ENCODE measurements around the gene EEIG1. TPM values are rescaled to one million over a fixed set of nuclear protein-coding genes. Genes with fewer than 3 reads are reported as not detected.

EEIG1 gene
- total and polyA plus RNA-seq, 2 experiments from 2014 or later = 11.2 to 22.4 TPM

GRCh38 chr9:127963359-127964064 is 17.3 kb downstream of the EEIG1 start:
- Mint-ChIP-seq H3K4me3 (no peak overlapping the region), H3K27ac (peak overlapping the region; percentile 44), H3K27me3 (ENCODE audit: insufficient read depth, low read depth, poor library complexity) (peaks cover 17% of the 10 kb centered on the region), H3K4me1 (peaks cover 71% of the 10 kb centered on the region), H3K9me3 (no peaks in the 10 kb centered on the region), H3K36me3 (ENCODE audit: low read depth) (peaks cover 2% of the 10 kb centered on the region; the same call in 1 of the 3 replicates)
- Histone ChIP-seq H3K36me3 (ENCODE audit: insufficient read depth) (no peaks in the 10 kb centered on the region), H3K9me2 (ENCODE audit: insufficient read depth) (no peaks in the 10 kb centered on the region), H3K4me1 (ENCODE audit: insufficient read depth) (peaks cover 21% of the 10 kb centered on the region), H3K4me3 (no peak overlapping the region), H4K20me1 (replicated peaks; ENCODE audit: insufficient read depth) (peaks cover 22% of the 10 kb centered on the region), H3F3A (replicated peaks; ENCODE audit: low read depth) (0 out of 2 replicates have a peak, but pooled peaks cover 5% of the 10 kb centered on the region), H3K27me3 (ENCODE audit: insufficient read depth) (no peaks in the 10 kb centered on the region), H3K27ac (ENCODE audit: low read depth) (0 out of 2 replicates have a peak overlapping the region, but pooled peaks have one; percentile 26), H2AFZ (no peak overlapping the region), H3K79me2 (replicated peaks; ENCODE audit: insufficient read depth) (peaks cover 99% of the 10 kb centered on the region), H3K4me2 (no peak overlapping the region)
- no peak for TF ChIP-seq CTCF (conservative IDR thresholded peaks at IDR 0.05; ENCODE audit: low read depth in 2 of 2)
- no peak for TF ChIP-seq CREB1 (CRISPR knock-in tag; IDR thresholded peaks at IDR 0.05; ENCODE audit: low read depth)
- TF ChIP-seq JUNB (IDR thresholded peaks at IDR 0.05; ENCODE audit: unreplicated experiment) = no peak
- no peak for TF ChIP-seq EZH2 (IDR thresholded peaks at IDR 0.05; ENCODE audit: low read depth, unreplicated experiment)
- ATAC-seq (no peak), DNase-seq (ENCODE audit: low spot score) (no peak)

- H2AFZ ChIP-seq = no peak overlapping the region
- H3K4me3 ChIP-seq = no peak overlapping the region
- Mint-ChIP-seq H3K36me3 (ENCODE audit: low read depth) (peaks cover 2% of the 10 kb centered on the region; the same call in 1 of the 3 replicates), H3K27ac (no peak overlapping the region; the same call in 1 of the 2 replicates), H3K27me3 (ENCODE audit: insufficient read depth, low read depth, poor library complexity) (peaks cover 17% of the 10 kb centered on the region), H3K9me3 (no peaks in the 10 kb centered on the region), H3K4me3 (no peak overlapping the region), H3K4me1 (peaks cover 66% of the 10 kb centered on the region)
- TF ChIP-seq POLR2AphosphoS5 (IDR thresholded peaks at IDR 0.05; ENCODE audit: low read depth) (no peak), JUNB (IDR thresholded peaks at IDR 0.05; ENCODE audit: unreplicated experiment) (no peak), ZNF462 (CRISPR knock-in tag; IDR thresholded peaks at IDR 0.05) (no peak), CTCF (conservative IDR thresholded peaks at IDR 0.05; ENCODE audit: low read depth in 2 of 2) (no peak), ETS1 (IDR thresholded peaks at IDR 0.05) (no peak), EZH2 (IDR thresholded peaks at IDR 0.05; ENCODE audit: low read depth, unreplicated experiment) (no peak), ZNF331 (CRISPR knock-in tag; IDR thresholded peaks at IDR 0.05; ENCODE audit: low read depth) (no peak), EZH2phosphoT487 (IDR thresholded peaks at IDR 0.05; ENCODE audit: unreplicated experiment) (no peak)
- H3K27ac ChIP-seq (ENCODE audit: low read depth) = peak overlapping the region; percentile 59; the same call in 1 of the 2 replicates
- no peaks in the 10 kb centered on the region for H3K27me3 ChIP-seq (ENCODE audit: insufficient read depth)
- DNase-seq (ENCODE audit: low spot score) = no peak
- ATAC-seq = peak; percentile 11; the same call in 2 of the 3 replicates
- H3K4me2 ChIP-seq = no peak overlapping the region
- H3K9me2 ChIP-seq (ENCODE audit: insufficient read depth) = no peaks in the 10 kb centered on the region
- H4K20me1 ChIP-seq (replicated peaks; ENCODE audit: insufficient read depth) = peaks cover 22% of the 10 kb centered on the region
- peaks cover 99% of the 10 kb centered on the region for H3K79me2 ChIP-seq (replicated peaks; ENCODE audit: insufficient read depth)
- no peaks in the 10 kb centered on the region for H3K36me3 ChIP-seq (ENCODE audit: insufficient read depth)
- peaks cover 21% of the 10 kb centered on the region for H3K4me1 ChIP-seq (ENCODE audit: insufficient read depth)
- 0 out of 2 replicates have a peak, but pooled peaks cover 5% of the 10 kb centered on the region for H3F3A ChIP-seq (replicated peaks; ENCODE audit: low read depth)
Observed at GRCh38 chr9:127963041-127963358, 17.8 kb downstream of the EEIG1 start.
